GM12891 (cell line): ENCODE results near the gene TRIO.

ENCODE experiments used
- DNase-seq: peaks from one replicate; pipeline ENCODE4 v3.0.0; 2011; ENCODE audit warnings: low spot score; ENCODE audit not compliant: insufficient read length
- FAIRE-seq: peaks from 2 replicates; lab custom pipeline; 2011; peaks lifted over from hg19 to GRCh38; lab: Jason Lieb, UNC
- PAX5 ChIP-seq: IDR thresholded peaks from 2 replicates; pipeline ENCODE4 v1.6.1; 2011; ENCODE audit warnings: low read length, moderate library complexity, mild to moderate bottlenecking; ENCODE audit not compliant: insufficient read depth, severe bottlenecking
- POLR2A ChIP-seq: IDR thresholded peaks from 2 replicates; pipeline ENCODE4 v1.6.1; 2011; ENCODE audit warnings: low read depth, low read length, control low read depth
- POLR2AphosphoS5 ChIP-seq: IDR thresholded peaks from 2 replicates; pipeline ENCODE4 v1.6.1; 2011; ENCODE audit warnings: low read depth, low read length, control low read depth
- POU2F2 ChIP-seq: IDR thresholded peaks from 2 replicates; pipeline ENCODE4 v1.6.1; 2011; ENCODE audit warnings: low read depth, mild to moderate bottlenecking, control low read depth, low read length, moderate library complexity
- SPI1 ChIP-seq: IDR thresholded peaks from 2 replicates; pipeline ENCODE4 v1.6.1; 2011; ENCODE audit warnings: low read depth, low read length, control low read depth
- TAF1 ChIP-seq: IDR thresholded peaks from 2 replicates; pipeline ENCODE4 v1.6.1; 2011; ENCODE audit warnings: low read depth, low read length, control low read depth

Gene TRIO

DNA sequence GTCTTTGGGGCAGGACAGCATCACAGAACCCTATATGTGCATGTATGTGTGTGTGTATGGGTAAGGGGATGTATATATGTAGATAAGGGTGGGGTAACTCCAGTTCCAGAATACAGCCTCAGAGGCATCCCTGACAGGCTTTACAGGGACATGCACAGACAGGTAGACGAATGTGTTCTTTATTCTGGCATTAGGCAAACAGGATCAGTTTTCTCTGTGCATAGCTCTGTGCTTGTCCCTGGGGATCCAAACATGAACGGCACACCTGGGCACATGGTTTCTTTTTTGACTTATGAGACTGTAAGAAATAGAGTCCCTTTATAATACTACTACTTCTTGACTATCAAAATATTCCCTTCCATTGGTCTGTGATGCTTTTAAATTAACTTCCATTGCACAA, 120.6 kb downstream of the TRIO start:
- FAIRE-seq, result no peak
- TF ChIP-seq PAX5, result no peak
- DNase-seq, result no peak

DNA sequence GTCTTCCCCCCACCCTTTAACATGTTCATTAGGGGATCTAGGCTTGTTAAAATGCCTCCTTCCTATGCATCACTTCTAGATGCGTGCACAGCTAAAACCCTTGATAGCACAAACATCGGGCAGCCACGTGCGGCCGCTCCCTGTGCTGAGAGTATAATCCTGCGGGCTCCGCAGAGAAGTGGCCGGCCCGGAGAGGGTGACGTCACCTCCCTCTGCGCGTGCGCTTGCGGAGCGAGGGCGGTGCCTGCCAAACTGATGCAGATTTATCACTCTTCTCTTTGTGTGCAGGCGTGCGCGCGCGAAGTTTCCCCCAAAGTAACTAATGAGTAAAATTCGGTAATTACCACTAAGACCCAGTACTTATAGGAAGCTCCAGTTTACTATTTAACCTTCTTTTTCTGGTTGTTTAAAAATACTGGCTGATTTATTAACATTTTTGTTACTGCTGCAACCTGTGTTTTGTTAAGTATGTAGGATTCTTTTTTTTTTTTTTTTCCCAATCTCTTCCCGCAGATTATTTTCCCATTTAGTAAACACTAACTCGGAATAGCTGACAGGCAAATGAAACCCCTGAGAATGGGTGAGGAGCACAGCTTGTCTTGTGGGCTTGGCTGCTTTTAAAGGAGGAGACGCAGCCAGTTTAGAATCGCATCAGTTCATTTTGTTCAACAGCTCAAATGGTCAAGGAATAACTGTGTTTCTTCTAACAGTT, 121.6 kb downstream of the TRIO start:
- TF ChIP-seq POLR2A (no peak), TAF1 (no peak), SPI1 (no peak), POLR2AphosphoS5 (no peak), POU2F2 (no peak), PAX5 (no peak)
- DNase-seq (peak; percentile 44), FAIRE-seq (peak; percentile 67)

DNA sequence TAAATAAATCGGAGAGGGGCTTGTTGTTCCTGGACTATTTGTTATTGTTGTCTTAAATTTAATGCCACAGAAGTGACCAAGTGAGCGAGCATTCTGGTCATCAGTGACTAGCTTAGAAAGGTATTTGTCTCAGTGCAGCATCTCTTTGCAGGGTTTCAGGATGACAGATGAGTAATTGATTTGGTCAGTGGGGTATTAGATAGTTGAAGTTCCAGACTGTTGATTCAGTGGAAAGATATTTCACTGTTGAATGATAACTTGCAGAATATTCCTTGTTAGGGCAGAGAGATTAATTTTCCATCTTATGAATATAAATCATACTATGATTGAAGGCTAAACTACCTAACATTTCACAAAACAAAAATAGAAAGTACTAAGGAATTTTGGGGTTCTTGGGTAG, 122.4 kb downstream of the TRIO start:
- TF ChIP-seq PAX5, result no peak
- no peak for FAIRE-seq
- DNase-seq, result no peak

DNA sequence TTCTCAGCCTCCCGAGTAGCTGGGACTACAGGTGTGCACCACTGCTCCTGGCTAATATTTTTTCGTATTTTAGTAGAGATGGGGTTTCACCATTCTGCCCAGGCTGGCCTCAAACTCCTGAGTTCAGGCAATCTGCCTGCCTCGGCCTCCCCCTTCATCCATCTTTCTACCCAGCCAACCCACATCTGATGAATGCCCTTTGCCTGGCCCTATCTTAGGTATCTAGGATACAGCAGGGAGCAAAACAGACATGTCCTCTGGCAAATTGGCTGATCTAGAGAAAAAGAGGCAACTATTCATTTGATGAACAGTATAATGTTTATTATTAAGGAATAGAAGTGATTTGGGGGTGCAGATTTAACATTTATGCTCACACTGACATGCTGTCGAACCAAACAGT, 123.0 kb downstream of the TRIO start:
- no peak for TF ChIP-seq POLR2A
- TF ChIP-seq SPI1, result no peak
- TF ChIP-seq POLR2AphosphoS5, result no peak
- TF ChIP-seq TAF1, result no peak
- no peak for TF ChIP-seq POU2F2
- no peak for TF ChIP-seq PAX5
- no peak for DNase-seq
- FAIRE-seq, result no peak

DNA sequence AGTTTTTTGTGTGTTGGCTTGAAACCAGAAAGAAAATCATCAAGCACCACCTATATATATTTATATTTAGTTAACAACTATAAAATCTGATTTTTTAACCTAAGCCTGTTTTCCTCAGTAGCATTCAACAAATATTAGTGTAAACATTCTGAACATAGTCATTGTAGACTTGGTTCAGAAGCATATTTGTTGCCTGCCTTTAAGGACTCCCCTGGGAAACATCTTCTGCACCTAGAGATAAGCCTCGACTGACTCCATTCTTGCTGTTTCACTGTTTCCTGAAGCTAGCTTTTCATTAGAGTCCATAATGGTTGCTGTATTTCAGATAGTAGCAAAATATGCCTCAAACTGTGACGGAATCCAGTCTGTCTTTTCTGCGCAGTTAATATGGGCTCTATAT, 123.5 kb downstream of the TRIO start:
- FAIRE-seq, result no peak
- no peak for DNase-seq
- TF ChIP-seq POLR2AphosphoS5, result no peak
- TF ChIP-seq PAX5, result no peak
- TF ChIP-seq POLR2A, result no peak
- no peak for TF ChIP-seq TAF1
- TF ChIP-seq POU2F2, result no peak
- TF ChIP-seq SPI1, result no peak

DNA sequence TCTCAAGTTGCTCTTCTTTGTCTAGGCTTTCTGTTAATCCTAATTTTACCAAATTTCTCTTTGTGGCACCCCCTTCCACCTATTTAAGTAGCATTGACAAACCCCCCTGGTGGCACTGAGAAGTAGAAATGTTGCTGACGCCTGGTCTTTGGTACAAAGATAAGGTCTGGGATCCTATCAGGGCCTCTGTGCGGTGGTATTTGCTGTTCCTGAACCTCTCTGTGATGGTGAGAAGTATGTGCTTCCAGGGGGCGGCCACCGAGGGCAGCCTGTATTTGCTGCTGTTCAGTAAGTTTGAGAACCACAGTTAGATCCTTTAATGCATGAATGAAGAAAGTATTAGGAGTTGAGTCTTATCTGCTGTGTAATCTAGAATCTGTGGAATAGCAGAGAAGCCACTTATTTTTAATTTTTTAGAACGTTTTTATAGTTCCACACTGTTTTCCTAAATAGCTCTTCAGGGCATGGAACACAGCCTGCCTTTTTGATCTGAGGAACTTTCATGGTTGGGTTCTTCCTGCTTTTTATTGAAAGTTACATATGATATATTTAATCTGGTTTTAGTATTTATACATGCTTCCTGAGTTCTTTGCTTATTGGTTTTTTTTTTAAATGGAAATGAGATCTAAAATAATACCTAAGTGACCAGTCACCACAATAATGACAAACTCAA, 124.2 kb downstream of the TRIO start:
- TF ChIP-seq TAF1, result no peak
- no peak for TF ChIP-seq POLR2A
- TF ChIP-seq PAX5, result no peak
- TF ChIP-seq POU2F2, result no peak
- TF ChIP-seq POLR2AphosphoS5, result no peak
- TF ChIP-seq SPI1, result no peak
- FAIRE-seq, result no peak
- DNase-seq, result no peak

DNA sequence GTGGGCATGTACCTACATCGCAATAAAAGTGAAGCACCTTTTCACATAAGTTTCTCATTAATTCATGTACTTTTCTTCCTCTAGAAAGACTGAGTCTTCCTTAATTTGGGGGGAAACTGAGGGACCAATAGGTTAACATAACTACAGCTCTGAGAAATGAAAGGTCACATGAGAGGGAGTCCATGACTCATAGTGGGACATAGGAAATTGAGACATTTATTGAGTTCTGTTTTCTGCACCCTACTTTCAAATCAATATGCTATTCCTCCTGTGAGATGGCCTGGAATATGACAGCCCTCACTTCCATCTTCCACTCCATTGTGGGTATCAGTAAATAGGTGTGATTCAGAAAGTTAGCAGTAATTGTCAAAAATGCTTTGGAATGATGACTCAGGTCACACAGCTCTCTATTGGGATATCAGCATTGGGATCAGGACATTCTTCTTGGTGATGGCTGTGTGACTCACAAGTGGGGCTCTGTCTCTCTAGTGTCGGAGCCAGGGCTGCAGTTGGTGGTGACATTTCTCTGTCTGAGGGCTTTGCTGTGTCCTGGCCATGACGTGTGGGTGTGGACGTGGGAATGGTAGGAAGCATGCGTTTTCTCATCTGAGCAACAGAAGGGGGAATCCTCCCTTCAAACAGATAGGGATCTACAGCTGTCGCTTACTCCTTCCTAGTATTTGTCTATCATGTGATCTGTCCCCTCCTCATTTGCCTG, 125.0 kb downstream of the TRIO start:
- FAIRE-seq, result no peak
- TF ChIP-seq SPI1 (no peak), POU2F2 (no peak), PAX5 (no peak), POLR2AphosphoS5 (no peak), POLR2A (no peak), TAF1 (no peak)
- DNase-seq, result no peak

DNA sequence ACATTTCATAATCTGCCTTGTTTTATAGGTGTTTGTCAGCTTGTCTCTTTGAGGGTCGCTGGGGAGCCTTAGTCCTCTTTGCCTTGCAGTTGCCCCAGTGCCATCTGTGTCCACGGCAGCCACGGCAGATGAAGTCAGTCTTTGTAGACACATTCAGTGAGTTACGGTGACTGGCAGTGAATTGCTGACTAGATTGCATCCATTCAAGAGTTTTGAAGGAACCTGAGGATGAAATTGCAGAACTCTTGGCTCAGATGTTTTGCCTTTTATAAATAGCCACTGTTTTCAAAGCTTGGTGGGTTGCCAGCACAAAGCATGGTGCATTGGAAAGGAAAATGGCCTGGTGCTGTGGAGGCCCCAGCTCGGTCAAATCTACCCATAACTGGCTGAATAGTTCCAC, 125.6 kb downstream of the TRIO start:
- DNase-seq, result no peak
- TF ChIP-seq SPI1, result no peak
- no peak for TF ChIP-seq POLR2A
- no peak for TF ChIP-seq PAX5
- TF ChIP-seq POU2F2, result no peak
- TF ChIP-seq POLR2AphosphoS5, result no peak
- TF ChIP-seq TAF1, result no peak
- no peak for FAIRE-seq

DNA sequence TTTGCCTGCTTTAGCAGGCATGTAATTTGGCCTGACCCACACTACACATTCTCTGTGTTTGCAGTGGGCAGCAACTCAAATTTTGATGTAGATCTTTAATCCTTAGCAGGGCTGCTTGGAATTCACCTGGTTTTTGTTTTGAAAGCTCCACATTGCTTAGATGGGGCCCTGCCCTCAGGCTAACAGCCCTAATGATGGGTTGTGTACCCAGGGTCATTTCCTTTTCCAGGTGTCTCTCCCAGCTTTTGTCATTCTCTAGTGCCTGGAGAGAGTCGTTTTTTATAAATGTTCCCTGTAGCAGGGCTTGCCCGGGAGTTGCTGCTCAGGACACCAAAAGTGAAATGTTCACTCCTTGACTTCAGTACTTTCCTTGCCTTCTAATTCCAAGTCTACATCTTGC, 126.3 kb downstream of the TRIO start:
- DNase-seq (no peak), FAIRE-seq (no peak)
- TF ChIP-seq TAF1 (no peak), PAX5 (no peak), POU2F2 (no peak), POLR2AphosphoS5 (no peak)
